NCI-H345 treated with DMSO at 0.1 percent for 48 hours (cell line): ENCODE measurements around the gene AKT1S1.

Source experiments
- DNase-seq: peaks from one replicate; lab custom pipeline; 2025; ENCODE audit not compliant: unreplicated experiment; lab: John Stamatoyannopoulos, UW

Gene AKT1S1

DNA sequence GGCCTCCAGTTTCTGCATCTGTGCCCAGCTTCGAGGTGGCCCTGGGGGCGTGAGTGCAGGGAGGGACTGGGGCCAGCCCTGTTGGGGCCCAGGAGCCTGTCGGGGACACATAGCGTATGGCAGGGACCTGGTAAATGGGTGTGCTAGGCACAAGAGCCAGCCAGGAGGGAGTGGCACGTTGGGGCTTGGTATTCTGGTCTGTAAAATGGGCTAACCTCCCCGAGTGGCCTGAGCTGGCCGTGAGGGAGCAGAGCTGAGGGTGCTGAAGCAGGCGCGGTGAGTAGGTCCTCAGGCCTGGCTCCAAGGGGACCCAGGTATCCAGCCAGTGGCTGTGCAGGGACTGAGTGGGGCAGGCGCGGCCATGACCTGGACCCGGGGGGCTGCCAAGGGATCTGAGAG is 21.9 kb downstream of the AKT1S1 start:
- DNase-seq, result no peak

DNA sequence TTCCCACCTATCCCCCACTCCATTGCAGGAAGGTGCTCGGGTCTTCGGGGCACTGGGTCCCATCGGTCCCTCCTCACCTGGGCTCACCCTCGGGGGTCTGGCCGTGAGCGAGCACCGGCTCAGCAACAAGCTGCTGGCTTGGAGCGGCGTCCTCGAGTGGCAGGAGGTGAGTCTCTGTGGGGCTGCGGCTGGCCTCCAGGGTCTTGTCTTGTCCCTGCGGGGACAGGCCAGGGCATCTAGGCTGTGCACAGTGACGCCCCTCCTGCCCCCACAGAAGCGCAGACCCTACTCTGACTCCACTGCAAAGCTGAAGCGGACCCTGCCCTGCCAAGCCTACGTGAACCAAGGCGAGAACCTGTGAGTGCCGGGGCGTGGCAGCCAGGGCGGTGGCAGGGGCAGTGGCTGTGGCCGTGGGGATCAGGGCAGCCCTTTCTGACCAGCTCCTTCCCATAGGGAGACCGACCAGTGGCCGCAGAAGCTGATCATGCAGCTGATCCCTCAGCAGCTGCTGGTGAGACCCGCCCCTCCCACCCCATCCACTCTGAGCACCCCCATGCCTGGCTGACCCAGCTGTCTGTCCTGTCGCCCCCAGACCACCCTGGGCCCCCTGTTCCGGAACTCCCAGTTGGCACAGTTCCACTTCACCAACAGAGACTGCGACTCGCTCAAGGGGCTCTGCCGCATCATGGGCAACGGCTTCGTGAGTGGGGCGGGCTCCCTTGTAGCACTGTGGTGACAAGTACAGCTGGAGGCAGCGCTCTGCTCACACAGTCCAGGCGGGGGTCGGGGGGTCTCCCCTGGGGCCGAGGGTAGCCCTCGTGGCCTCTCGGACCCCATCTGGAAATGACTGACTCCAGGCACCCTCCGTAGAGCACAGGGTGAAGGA is 22.5 kb downstream of the AKT1S1 start:
- DNase-seq, result no peak

DNA sequence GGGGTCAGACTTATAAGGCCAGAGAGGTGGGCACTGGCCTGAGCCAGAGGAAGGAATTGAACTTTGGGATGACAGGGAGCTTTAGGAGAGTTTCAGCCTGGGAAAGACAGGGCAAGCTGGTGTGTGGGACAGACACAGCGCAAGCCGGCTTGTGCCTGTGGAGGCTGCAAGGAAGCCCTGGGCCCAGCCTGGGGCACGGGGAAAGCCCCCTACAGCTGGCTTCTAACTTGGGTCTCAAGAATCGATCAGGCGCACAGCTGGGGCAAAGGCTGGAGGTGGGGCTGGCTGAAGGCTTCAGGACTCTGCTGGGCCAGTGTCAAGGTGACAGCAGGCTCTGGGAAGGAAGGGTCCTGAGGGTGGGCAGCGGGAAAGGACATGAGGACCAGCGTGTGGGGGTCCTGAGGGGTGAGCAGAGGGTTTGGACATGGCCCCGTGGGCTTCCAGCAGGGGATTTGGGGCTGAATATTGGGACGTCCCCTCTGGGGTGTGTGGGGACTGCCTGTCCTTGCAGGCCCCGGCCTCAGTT is 23.2 kb downstream of the AKT1S1 start:
- DNase-seq, result no peak

DNA sequence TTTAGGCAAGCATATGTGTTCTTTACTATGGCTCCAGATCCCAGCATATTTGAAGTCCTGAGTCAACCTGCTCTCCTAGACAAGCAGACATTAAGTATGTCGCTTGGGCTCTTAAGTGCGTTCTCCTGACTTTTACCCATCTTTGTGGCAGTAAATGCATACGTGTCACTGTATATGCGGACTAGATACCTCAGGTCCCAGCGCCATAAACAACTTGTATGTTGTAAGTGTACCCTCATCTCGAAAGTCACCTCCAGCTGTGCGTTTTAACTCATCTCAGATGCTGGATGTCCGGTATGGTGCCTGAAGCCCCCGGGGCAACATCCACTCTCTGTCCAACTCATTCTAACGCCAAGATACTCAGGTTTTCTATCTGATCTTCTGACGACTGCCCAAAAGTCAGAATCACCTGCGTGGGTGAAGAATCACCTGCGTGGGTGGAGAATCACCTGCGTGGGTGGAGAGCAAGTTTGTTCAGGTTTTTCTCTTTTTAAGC is 24.5 kb downstream of the AKT1S1 start:
- DNase-seq, result no peak

DNA sequence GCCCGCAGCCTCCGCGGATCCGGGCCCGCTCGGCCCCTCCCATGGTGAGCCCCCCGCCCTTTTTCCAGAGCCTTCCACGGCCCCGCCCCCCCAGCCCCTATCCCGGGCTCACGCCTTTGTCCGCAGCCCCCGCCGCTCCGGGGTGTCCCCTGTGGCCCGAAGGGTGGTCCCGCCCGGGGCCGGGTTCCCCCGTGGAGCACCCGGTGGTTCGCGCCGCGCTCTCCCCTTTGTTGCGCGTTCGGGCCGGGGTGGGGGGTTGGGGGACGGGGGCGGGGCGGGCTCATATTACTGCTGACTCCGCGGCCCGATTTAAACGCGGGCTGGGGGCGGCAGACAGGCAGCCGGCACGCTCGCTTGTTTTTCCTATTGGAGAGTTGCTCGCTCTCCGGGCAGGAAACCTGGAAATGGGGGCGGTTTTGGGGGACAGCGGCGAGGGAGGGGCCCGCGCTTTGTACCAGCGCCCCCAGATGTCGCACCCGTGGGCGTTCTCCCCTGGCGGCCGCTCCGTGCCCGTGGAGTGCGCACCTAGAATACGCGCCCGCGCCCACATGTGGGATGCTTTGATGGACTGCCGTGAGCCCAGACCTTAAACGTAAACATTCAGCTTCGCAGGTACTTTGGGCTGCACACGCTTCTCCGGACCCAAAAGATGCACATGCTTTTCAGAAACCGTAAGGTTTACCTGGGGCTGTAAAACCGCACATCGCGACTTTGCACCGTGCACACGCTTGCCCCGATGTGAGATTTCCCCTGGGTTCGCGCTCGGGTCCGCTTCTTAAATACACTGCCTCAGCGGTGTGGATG is 25.5 kb downstream of the AKT1S1 start:
- DNase-seq, result no peak

DNA sequence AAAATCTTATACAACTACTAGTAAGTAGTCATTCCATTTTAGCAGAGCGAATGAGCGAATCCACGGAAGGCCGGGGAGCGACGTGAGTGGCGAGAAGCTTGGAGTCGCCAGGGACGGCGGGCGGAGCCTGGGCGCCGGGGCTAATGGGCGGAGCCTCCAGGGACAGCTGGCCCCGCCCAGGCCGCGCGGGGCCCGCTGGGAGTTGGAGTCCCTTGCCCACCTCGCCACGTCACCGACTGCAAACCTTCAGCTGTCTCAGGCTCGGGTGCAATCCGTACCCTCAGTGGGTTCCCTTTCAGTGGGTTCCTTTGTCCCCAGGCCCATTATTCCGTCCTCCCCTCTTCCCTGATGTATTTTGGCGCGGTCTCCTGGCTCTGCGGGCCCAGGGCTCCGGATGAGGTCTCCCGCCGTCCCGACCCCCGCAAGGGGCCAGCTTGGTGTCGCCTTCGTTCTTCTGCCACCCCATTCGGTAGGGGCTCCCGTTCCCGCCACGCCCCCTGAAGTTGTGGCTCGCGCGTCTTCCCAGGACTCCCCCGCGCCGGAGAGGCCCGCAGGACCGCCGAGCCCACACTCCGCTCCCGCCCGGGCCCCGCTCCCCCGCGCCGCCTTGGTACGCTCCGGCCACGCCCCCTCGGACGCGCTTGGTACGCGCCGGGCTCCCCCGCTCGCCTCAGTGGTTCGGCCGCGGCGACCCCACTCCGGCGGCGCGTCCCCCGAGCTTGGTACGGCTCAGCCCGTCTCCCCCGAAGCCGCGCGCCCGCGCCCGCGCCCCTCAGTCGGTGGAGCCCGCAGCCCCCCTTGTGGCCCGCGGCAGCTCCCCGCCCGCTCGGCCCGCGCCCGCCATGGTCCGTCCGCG is 26.4 kb downstream of the AKT1S1 start, which contains the start of gene PTOV1:
TSS of gene PTOV1 (plus strand) at position 673 of the 856 bp plus-strand sequence.
- DNase-seq, result peak; percentile 69

DNA sequence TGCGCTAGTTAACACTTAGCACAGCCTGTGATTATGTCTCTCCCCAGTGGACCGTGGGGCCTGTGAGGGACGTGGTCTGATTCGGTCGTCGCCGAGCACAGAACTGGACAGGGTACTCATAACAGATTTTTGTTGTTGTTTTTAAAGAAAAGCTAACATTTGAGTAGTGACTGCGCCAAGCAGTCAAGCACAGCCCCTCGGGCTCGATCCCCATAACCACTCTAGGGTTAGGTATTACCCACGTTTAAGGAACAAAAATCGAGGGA is 27.0 kb downstream of the AKT1S1 start:
- no peak for DNase-seq

DNA sequence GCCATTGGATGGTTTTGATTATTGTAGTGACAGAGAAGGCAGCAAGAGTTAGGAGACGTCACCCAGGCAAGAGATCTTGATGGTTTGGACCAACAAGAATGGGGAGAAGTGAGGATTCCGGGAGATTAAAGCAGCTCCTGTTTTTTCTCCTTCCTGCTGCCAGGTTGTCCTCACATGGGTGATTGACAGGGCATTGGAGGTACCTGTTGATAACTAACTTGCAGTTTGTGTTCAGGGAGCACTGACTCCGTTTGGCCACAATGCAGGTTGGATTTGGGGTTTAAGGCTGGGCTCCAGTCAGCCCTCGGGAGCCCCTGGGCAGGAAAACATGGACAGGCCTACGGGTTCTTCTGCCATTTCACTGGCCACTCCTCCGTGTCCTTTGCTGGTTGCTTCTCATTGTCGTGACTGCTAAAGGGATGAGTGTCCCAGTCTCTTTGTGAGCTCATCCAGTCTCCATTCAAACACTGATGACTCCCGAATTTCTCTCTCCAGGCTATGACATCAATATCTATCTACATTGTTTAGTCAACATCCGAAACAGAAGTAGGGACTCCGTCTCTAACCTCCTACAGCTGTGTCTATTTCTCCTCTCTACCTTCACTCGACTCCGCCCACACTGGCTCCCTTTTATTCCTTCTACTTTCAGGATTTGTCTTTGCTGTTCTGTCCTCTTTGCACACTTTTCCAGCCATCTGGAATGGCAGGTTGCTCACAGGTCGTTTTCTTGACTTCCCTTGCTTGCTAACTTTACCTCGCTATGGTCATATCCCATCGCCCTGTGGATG is 27.5 kb downstream of the AKT1S1 start:
- DNase-seq, result no peak

DNA sequence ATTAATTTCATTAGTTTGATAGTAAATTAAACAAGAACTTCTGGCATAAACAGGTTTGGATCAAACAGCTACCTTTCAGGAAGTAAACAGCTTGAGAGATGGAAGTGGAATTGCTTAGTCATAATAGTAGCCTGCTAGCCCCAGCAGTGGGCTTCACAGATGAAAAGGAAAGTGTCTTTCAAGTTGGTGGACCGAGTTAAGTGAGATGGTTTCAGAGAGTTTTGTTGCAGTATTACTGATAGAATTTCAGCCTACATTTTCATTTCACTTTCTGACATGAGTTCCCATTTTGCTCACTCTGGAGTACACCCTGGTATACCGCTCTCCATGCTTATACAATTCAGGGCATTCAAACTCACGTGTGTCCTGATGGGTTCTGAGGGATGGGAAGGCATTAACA is 28.2 kb downstream of the AKT1S1 start:
- DNase-seq, result no peak

DNA sequence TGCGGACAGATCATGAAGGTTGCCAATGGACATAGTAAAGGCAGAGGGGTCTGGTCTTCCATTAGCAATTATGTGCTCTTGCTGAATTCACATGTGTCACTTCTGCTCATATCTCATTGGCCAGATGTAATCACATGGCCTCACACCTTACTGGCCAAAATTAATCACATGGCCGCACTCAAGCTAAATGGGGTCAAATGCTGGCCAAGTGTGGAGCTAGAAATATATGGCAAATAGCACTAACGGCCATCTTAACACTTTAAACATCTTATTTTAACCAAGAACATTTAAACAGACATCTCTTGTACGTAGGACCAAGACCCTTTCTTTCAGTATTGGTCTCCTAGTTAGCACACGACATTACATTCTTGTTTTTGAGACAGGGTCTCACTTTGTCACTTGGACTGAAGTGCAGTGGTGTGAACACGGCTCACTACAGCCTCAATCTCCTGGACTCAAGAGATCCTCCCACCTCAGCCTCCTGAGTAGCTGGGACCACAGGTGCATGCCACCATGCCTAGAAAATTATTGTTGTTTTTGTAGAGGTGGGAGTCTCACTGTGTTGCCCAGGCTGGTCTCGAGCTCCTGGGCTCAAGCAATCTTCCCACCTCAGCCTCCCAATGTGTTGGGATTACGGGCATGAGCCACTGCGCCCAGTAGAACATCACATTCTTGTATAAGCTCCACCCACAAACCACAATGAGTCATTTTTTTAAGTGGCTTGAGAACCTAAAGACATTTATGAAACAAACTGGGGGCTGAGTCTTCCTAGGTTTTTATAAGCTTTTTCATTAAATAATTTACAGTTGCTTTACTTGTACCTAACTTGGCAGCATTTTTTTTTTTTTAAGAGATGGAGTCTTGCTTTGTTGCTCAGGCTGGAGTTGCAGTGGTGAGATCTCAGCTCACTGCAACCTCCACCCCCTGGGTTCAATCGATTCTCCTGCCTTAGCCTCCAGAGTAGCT is 29.1 kb downstream of the AKT1S1 start:
- DNase-seq, result no peak

DNA sequence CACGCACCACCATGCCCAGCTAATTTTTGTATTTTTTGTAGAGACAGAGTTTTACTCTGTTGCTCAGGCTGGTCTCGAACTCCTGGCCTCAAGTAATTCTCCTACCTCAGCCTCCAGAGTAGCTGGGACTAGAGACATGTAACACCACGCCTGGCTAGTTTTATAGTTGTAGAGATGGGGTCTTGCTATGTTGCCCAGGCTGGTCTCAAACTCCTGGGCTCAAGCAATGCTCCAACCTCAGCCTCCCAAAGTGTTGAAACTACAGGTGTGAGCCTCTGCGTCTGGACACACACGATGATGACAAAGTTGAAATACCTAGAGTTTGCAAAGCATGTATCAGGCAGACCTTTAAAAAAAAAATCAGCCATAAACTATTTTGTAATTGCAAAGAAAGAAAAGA is 30.7 kb downstream of the AKT1S1 start:
- no peak for DNase-seq

DNA sequence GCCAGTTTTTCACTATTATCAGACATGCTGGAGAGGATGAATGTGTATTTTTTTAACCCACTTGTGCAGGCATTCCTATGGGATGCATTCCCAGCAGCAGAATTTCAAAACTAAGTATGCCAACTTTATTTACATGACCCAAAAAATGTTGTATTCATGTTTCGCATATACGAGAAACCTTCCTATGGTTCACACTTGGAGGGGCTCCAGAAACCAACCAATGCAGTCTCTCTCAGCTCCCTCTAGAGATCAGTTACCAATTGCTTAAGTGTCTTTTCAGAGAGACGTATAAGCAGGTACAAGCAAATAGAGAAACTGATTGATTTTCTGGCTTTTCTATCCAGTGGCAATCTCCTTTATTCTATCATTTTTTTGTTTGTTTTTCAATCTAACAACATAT is 31.7 kb downstream of the AKT1S1 start:
- no peak for DNase-seq

DNA sequence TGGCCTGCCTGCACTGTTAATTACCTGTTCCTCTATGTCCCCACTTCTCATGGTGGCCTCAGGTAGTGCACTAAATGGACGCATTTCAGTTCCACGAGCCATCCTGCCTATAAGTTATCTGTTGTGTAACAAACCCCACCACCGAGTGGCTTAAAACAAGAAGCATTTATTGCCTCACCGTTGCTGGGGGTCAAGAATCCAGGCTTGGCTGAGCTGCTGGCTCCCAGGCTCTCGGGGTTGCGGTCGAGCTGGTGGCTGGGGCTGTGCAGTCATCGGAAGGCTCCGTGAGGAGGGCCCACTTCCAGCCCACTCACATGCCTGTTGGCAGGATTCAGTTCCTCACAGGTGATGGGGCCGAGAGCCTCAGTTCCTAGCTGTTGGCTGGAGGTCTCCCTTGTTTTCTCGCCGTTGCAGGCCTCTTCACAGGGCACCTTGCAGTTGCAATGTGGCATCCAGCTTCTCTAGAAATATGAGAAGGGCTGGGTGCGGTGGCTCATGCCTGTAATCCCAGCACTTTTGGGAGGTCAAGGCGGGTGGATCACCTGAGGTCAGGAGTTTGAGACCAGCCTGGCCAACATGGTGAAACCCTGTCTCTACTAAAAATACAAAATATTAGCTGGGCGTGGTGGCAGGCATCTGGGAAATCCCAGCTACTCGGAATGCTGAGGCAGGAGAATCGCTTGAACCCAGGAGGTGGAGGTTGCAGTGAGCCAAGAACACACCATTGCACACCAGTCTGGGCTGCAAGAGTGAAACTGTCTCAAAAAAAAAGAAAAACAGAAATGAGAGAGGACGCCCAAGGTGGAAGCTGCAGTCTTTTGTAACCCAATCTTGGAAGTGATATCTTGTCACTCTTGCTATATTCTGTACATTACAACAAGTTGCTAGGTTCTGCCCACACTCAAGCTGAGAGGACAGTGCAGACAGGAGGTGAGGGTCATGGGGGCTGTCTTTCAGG is 32.7 kb downstream of the AKT1S1 start:
- no peak for DNase-seq

DNA sequence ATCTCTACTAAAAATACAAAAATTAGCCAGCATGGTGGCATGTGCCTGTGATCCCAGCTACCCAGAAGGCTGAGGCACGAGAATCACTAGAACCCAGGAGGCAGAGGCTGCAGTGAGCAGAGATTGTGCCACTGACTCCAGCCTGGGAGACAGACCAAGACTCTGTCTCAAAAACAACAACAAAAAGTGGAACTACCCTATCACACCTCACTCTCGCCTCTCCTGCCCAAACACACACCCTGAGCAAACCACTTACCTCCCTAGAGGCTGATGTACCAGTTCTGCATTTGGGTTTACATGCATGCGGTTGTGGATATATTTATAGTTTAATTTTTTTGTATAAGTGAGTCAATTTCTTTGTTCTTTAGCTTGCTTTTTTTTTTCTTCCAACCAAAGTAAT is 33.9 kb downstream of the AKT1S1 start:
- DNase-seq, result no peak

DNA sequence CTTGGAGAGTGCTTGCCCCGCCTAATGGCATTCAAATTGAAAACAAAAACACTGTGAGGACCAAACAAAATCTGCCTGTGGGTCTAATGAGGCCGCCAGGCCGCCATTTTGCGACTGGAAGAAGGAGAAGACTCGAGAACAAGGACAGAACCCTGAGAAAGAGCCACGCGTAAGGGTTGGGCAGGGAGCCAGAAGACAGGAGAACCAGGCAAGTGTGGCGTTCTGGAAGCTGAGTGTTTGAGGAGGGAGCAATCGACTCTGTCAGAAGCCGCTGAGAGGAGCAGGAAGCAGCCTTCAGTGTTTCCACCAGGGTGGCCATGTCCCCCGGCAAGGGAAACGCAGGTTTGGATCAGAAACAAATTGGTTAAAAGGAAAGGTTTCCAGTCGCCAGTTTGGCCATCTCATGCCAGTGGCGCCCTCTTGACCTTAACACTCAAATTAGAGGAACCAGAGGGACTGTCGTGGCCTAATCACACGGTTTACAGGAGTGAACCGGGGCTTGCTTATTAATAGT is 36.4 kb downstream of the AKT1S1 start:
- no peak for DNase-seq

DNA sequence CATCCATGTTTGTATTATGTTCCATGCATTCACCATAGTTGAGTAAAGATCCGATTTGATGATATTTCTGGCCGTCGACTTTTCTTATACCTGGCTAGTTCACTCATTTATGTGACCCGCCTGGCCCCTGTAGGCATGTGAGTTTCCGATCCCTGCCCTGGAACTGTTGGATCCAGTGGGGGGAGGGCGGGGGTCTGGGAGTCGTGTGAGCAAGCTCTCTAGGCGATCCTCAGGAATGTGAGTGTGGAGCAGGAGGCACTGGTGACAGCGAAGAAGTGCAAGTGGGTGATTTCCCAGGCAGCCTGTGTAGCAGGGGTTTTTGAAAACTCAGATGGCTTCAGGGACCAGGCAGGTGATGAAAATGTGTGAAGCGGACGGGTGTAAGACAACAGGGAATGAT is 36.8 kb downstream of the AKT1S1 start:
- DNase-seq, result no peak

DNA sequence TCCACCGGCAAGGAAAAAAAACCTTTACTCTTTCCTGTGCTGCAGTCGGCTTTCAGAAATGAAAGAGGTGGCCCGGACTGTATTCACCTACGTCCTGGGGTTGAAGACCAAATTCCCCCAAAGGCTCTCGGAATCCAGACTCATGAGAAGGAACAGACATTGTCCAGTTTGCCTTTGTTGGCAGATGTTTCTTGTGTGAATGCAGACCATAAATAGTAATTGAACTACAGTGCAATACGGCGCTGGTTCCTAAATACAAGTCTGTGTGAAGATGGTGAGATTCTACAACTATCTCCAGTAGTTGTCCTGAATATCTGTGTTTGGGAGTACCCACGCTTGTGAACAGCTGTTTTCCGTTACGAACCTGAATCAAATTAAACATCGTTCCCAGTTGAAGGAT is 37.4 kb downstream of the AKT1S1 start:
- no peak for DNase-seq
